KMS-11 (cell line): ENCODE measurements around the gene ICAM5.

Source experiments
- H2AFZ ChIP-seq: fragments of 200-600 bp; sonication (generic); 2 replicates; pipeline ENCODE4 v1.6.1; 2016; ENCODE audit warnings: antibody characterized with exemption, mixed run types, low read depth
- H3K27ac ChIP-seq: fragments of 200-600 bp; sonication (generic); 2 replicates; pipeline ENCODE4 v1.6.1; 2016; ENCODE audit warnings: mild to moderate bottlenecking, mixed run types
- H3K27me3 ChIP-seq: fragments of 200-600 bp; sonication (generic); 2 replicates; pipeline ENCODE4 v1.6.1; 2017; ENCODE audit warnings: mild to moderate bottlenecking, low read depth, mixed run types, moderate library complexity; ENCODE audit not compliant: insufficient read depth
- H3K36me3 ChIP-seq: fragments of 200-600 bp; sonication (generic); 2 replicates; pipeline ENCODE4 v1.6.1; 2017; ENCODE audit warnings: mild to moderate bottlenecking, mixed run types; ENCODE audit not compliant: insufficient read depth
- H3K4me1 ChIP-seq: fragments of 200-600 bp; sonication (generic); 2 replicates; pipeline ENCODE4 v1.6.1; 2016; ENCODE audit warnings: mild to moderate bottlenecking, low read depth, mixed run types; ENCODE audit not compliant: poor library complexity, severe bottlenecking
- H3K4me2 ChIP-seq: fragments of 200-600 bp; sonication (generic); 2 replicates; pipeline ENCODE4 v1.7.0; 2016; ENCODE audit warnings: mild to moderate bottlenecking, mixed run types
- H3K4me3 ChIP-seq: fragments of 200-600 bp; sonication (generic); IDR thresholded peaks from 2 replicates; pipeline ENCODE4 v1.6.1; 2017; ENCODE audit warnings: low read depth, low read length, mixed read lengths; ENCODE audit not compliant: insufficient read depth
- H3K79me2 ChIP-seq: fragments of 200-600 bp; sonication (generic); 2 replicates; pipeline ENCODE4 v1.6.1; 2016; ENCODE audit warnings: low read depth, mixed run types; ENCODE audit not compliant: insufficient read depth
- H3K9ac ChIP-seq: fragments of 200-600 bp; sonication (generic); 2 replicates; pipeline ENCODE4 v1.6.1; 2016; ENCODE audit warnings: mild to moderate bottlenecking, mixed run types
- H4K20me1 ChIP-seq: fragments of 200-600 bp; sonication (generic); 2 replicates; pipeline ENCODE4 v1.6.1; 2016; ENCODE audit warnings: mild to moderate bottlenecking, mixed run types; ENCODE audit not compliant: insufficient read depth
- TF ChIP-seq, protein P1 (sequence below): fragments of 200-600 bp; sonication (generic); conservative IDR thresholded peaks from 2 replicates; pipeline ENCODE4 v1.6.1; 2017; ENCODE audit warnings: low read depth, mild to moderate bottlenecking, antibody characterized with exemption, low read length, moderate library complexity, mixed read lengths

Gene ICAM5

DNA sequence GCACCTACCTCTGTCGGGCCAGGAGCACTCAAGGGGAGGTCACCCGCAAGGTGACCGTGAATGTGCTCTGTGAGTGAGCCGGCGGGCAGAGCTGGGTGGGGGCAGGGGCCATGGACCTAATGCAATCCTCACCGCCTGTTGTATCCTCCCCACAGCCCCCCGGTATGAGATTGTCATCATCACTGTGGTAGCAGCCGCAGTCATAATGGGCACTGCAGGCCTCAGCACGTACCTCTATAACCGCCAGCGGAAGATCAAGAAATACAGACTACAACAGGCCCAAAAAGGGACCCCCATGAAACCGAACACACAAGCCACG is 4.8 kb upstream of the ICAM5 start:
- Histone ChIP-seq H4K20me1 (no peaks in the 10 kb centered on the region), H3K4me1 (peaks cover 5% of the 10 kb centered on the region), H2AFZ (no peak overlapping the region), H3K27me3 (peaks cover 3% of the 10 kb centered on the region; the same call in 1 of the 2 replicates), H3K4me3 (no peak overlapping the region), H3K27ac (no peak overlapping the region), H3K79me2 (no peaks in the 10 kb centered on the region), H3K4me2 (no peak overlapping the region), H3K36me3 (no peaks in the 10 kb centered on the region), H3K9ac (no peak overlapping the region)
- TF ChIP-seq, protein P1, sequence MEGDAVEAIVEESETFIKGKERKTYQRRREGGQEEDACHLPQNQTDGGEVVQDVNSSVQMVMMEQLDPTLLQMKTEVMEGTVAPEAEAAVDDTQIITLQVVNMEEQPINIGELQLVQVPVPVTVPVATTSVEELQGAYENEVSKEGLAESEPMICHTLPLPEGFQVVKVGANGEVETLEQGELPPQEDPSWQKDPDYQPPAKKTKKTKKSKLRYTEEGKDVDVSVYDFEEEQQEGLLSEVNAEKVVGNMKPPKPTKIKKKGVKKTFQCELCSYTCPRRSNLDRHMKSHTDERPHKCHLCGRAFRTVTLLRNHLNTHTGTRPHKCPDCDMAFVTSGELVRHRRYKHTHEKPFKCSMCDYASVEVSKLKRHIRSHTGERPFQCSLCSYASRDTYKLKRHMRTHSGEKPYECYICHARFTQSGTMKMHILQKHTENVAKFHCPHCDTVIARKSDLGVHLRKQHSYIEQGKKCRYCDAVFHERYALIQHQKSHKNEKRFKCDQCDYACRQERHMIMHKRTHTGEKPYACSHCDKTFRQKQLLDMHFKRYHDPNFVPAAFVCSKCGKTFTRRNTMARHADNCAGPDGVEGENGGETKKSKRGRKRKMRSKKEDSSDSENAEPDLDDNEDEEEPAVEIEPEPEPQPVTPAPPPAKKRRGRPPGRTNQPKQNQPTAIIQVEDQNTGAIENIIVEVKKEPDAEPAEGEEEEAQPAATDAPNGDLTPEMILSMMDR, result no peak

DNA sequence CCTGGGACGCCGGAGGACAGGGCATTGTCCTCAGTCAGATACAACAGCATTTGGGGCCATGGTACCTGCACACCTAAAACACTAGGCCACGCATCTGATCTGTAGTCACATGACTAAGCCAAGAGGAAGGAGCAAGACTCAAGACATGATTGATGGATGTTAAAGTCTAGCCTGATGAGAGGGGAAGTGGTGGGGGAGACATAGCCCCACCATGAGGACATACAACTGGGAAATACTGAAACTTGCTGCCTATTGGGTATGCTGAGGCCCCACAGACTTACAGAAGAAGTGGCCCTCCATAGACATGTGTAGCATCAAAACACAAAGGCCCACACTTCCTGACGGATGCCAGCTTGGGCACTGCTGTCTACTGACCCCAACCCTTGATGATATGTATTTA is 4.4 kb upstream of the ICAM5 start:
- no peak overlapping the region for H3K4me2 ChIP-seq
- no peak overlapping the region for H3K4me3 ChIP-seq
- H3K27me3 ChIP-seq, result peaks cover 8% of the 10 kb centered on the region
- H4K20me1 ChIP-seq, result no peaks in the 10 kb centered on the region
- H2AFZ ChIP-seq, result no peak overlapping the region
- TF ChIP-seq, protein P1, result no peak
- H3K4me1 ChIP-seq, result peaks cover 7% of the 10 kb centered on the region
- H3K27ac ChIP-seq, result no peak overlapping the region
- no peaks in the 10 kb centered on the region for H3K79me2 ChIP-seq
- H3K36me3 ChIP-seq, result no peaks in the 10 kb centered on the region
- no peak overlapping the region for H3K9ac ChIP-seq

DNA sequence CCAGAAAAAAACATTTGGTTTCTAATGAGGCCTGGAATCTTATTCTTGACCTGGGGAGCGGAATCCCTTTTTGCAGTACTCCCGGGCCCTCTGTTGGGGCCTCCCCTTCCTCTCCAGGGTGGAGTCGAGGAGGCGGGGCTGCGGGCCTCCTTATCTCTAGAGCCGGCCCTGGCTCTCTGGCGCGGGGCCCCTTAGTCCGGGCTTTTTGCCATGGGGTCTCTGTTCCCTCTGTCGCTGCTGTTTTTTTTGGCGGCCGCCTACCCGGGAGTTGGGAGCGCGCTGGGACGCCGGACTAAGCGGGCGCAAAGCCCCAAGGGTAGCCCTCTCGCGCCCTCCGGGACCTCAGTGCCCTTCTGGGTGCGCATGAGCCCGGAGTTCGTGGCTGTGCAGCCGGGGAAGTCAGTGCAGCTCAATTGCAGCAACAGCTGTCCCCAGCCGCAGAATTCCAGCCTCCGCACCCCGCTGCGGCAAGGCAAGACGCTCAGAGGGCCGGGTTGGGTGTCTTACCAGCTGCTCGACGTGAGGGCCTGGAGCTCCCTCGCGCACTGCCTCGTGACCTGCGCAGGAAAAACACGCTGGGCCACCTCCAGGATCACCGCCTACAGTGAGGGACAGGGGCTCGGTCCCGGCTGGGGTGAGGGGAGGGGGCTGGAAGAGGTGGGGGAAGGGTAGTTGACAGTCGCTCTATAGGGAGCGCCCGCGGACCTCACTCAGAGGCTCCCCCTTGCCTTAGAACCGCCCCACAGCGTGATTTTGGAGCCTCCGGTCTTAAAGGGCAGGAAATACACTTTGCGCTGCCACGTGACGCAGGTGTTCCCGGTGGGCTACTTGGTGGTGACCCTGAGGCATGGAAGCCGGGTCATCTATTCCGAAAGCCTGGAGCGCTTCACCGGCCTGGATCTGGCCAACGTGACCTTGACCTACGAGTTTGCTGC is 2.7 kb upstream of the ICAM5 start, which contains the start of gene ICAM4:
Gene ICAM4, plus strand, starts transcription at position 153 of the 935 bp plus-strand sequence. Its CDS starts 58 bp downstream, at position 211.
- peaks cover 20% of the 10 kb centered on the region for H3K4me1 ChIP-seq
- no peaks in the 10 kb centered on the region for H3K36me3 ChIP-seq
- no peak within 1 kb of the TSS for H3K9ac ChIP-seq
- peaks cover 24% of the 10 kb centered on the region for H3K27me3 ChIP-seq
- H3K79me2 ChIP-seq, result no peaks in the 10 kb centered on the region
- H3K4me3 ChIP-seq, result no peak within 1 kb of the TSS
- no peak within 1 kb of the TSS for H3K27ac ChIP-seq
- no peaks in the 10 kb centered on the region for H4K20me1 ChIP-seq
- H3K4me2 ChIP-seq, result no peak within 1 kb of the TSS
- TF ChIP-seq, protein P1, result no peak
- no peak within 1 kb of the TSS for H2AFZ ChIP-seq

DNA sequence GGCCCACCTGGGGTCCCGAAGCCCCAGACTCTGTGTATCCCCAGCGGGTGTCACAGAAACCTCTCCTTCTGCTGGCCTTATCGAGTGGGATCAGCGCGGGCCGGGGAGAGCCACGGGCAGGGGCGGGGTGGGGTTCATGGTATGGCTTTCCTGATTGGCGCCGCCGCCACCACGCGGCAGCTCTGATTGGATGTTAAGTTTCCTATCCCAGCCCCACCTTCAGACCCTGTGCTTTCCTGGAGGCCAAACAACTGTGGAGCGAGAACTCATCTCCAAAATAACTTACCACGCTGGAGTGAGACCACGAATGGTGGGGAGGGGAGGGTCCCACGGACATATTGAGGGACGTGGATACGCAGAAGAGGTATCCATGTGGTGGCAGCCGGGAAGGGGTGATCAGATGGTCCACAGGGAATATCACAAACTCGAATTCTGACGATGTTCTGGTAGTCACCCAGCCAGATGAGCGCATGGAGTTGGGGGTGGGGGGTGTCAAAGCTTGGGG is 1.0 kb upstream of the ICAM5 start:
- peak overlapping the region; percentile 99 for H2AFZ ChIP-seq
- peak overlapping the region; percentile 46; the same call in 1 of the 2 replicates for H3K9ac ChIP-seq
- H3K4me2 ChIP-seq, result peak overlapping the region; percentile 88
- H3K4me3 ChIP-seq, result no peak overlapping the region
- TF ChIP-seq, protein P1, result no peak
- no peaks in the 10 kb centered on the region for H3K79me2 ChIP-seq
- peaks cover 26% of the 10 kb centered on the region for H3K27me3 ChIP-seq
- no peaks in the 10 kb centered on the region for H3K36me3 ChIP-seq
- peak overlapping the region; percentile 42; the same call in 1 of the 2 replicates for H3K27ac ChIP-seq
- H4K20me1 ChIP-seq, result no peaks in the 10 kb centered on the region
- H3K4me1 ChIP-seq, result peaks cover 25% of the 10 kb centered on the region
